RWPE2 (cell line): ENCODE measurements around the gene MXD3.

ENCODE experiments used
- ATAC-seq: fragments of 200-7000 bp; cut with Tn5 transposase; 3 replicates; pipeline ENCODE4 v1.9.1; 2021; ENCODE audit warnings: low read depth
- DNase-seq: peaks from one replicate; pipeline ENCODE4 v3.0.0-alpha.2; 2020; ENCODE audit warnings: low spot score
- H3K27ac ChIP-seq: fragments of 450-650 bp; 2 replicates; pipeline ENCODE4 v1.5.1; 2017; ENCODE audit warnings: mild to moderate bottlenecking; ENCODE audit not compliant: poor library complexity, severe bottlenecking
- H3K27me3 ChIP-seq: fragments of 250-450 bp; sonication (Bioruptor Pico); 2 replicates; pipeline ENCODE4 v1.5.1; 2021; ENCODE audit warnings: mild to moderate bottlenecking, moderate library complexity; ENCODE audit not compliant: insufficient read depth, poor library complexity, severe bottlenecking
- H3K36me3 ChIP-seq: fragments of 250-450 bp; sonication (Bioruptor Pico); 2 replicates; pipeline ENCODE4 v1.5.1; 2020; ENCODE audit warnings: low read depth, mild to moderate bottlenecking, moderate library complexity
- H3K4me1 ChIP-seq: fragments of 250-450 bp; sonication (Bioruptor Pico); 2 replicates; pipeline ENCODE4 v1.5.1; 2021; ENCODE audit warnings: mild to moderate bottlenecking, moderate library complexity; ENCODE audit not compliant: insufficient read depth, poor library complexity, severe bottlenecking
- H3K4me3 ChIP-seq: fragments of 250-450 bp; sonication (Bioruptor Pico); 2 replicates; pipeline ENCODE4 v1.5.1; 2021; ENCODE audit warnings: mild to moderate bottlenecking, moderate library complexity; ENCODE audit not compliant: severe bottlenecking
- H3K9me3 ChIP-seq: fragments of 250-450 bp; sonication (Bioruptor Pico); 2 replicates; pipeline ENCODE4 v1.5.1; 2021; ENCODE audit warnings: mild to moderate bottlenecking, moderate library complexity; ENCODE audit not compliant: severe bottlenecking
- CTCF ChIP-seq: fragments of 450-650 bp; IDR thresholded peaks from one replicate; pipeline ENCODE4 v1.5.1; 2017; ENCODE audit warnings: mild to moderate bottlenecking, moderate library complexity; ENCODE audit not compliant: poor library complexity, severe bottlenecking

Gene MXD3

GRCh38 chr5:177351392-177352329 lies 40.0 kb upstream of the MXD3 start, which contains the start of gene LMAN2:
LMAN2 (minus strand) TSS chr5:177351668; CDS start chr5:177351647, 21 bp downstream.
- no peaks in the 10 kb centered on the region for H3K9me3 ChIP-seq
- peak within 1 kb of the TSS; percentile 77 for H3K4me3 ChIP-seq
- peaks cover 12% of the 10 kb centered on the region for H3K4me1 ChIP-seq
- H3K27ac ChIP-seq = peak within 1 kb of the TSS; percentile 69
- peaks cover 39% of the 10 kb centered on the region for H3K36me3 ChIP-seq
- no peak for TF ChIP-seq CTCF
- DNase-seq (peak; percentile 96), ATAC-seq (peak; percentile 99)
- no peaks in the 10 kb centered on the region for H3K27me3 ChIP-seq

- H3K36me3 ChIP-seq = peaks cover 46% of the 10 kb centered on the region
- H3K27me3 ChIP-seq = no peaks in the 10 kb centered on the region
- H3K4me3 ChIP-seq = peak overlapping the region; percentile 77
- peak overlapping the region; percentile 69 for H3K27ac ChIP-seq
- no peak for DNase-seq
- no peak for TF ChIP-seq CTCF
- H3K4me1 ChIP-seq = peaks cover 12% of the 10 kb centered on the region
- ATAC-seq = peak; percentile 1; the same call in 2 of the 3 replicates
- no peaks in the 10 kb centered on the region for H3K9me3 ChIP-seq
These were observed 39.2 kb upstream of the MXD3 start for GRCh38 chr5:177350776-177351391.

- H3K9me3 ChIP-seq = no peaks in the 10 kb centered on the region
- no peaks in the 10 kb centered on the region for H3K27me3 ChIP-seq
- no peak overlapping the region for H3K27ac ChIP-seq
- H3K4me3 ChIP-seq = no peak overlapping the region
- H3K4me1 ChIP-seq = peaks cover 12% of the 10 kb centered on the region
- peaks cover 58% of the 10 kb centered on the region for H3K36me3 ChIP-seq
- DNase-seq = no peak
- no peak for TF ChIP-seq CTCF
- no peak for ATAC-seq
These were observed 38.1 kb upstream of the MXD3 start for GRCh38 chr5:177349762-177350161.

- no peaks in the 10 kb centered on the region for H3K9me3 ChIP-seq
- H3K4me3 ChIP-seq = no peak overlapping the region
- TF ChIP-seq CTCF = no peak
- H3K36me3 ChIP-seq = peaks cover 62% of the 10 kb centered on the region
- no peak overlapping the region for H3K27ac ChIP-seq
- no peak for DNase-seq
- H3K4me1 ChIP-seq = peaks cover 12% of the 10 kb centered on the region
- no peak for ATAC-seq
- no peaks in the 10 kb centered on the region for H3K27me3 ChIP-seq
These were observed 37.6 kb upstream of the MXD3 start for GRCh38 chr5:177349362-177349647.
